IPS-15b (cell line): ENCODE results near the gene REXO4.
"Not testable (repeated sequence)": the region's sequence is repeated elsewhere in the genome, so short reads cannot be mapped to it uniquely, and the experiment has no call there.

Source experiments
- H3K27me3 ChIP-seq: one replicate; pipeline ENCODE4 v1.6.1; 2013; ENCODE audit warnings: low read length; ENCODE audit not compliant: control insufficient read depth, insufficient read depth
- H3K36me3 ChIP-seq: one replicate; pipeline ENCODE4 v1.6.1; 2013; ENCODE audit warnings: low read length; ENCODE audit not compliant: control insufficient read depth, insufficient read depth
- H3K4me1 ChIP-seq: one replicate; pipeline ENCODE4 v1.6.1; 2013; ENCODE audit warnings: mild to moderate bottlenecking, low read length; ENCODE audit not compliant: control insufficient read depth, insufficient read depth
- H3K4me3 ChIP-seq: one replicate; pipeline ENCODE4 v1.5.1; 2013; ENCODE audit warnings: low read depth, low read length
- H3K9ac ChIP-seq: one replicate; pipeline ENCODE4 v1.6.1; 2013; ENCODE audit warnings: low read depth, mild to moderate bottlenecking, low read length
- H3K9me3 ChIP-seq: one replicate; pipeline ENCODE4 v1.6.1; 2013; ENCODE audit warnings: mild to moderate bottlenecking, low read length; ENCODE audit not compliant: control insufficient read depth, insufficient read depth

REXO4 gene

DNA sequence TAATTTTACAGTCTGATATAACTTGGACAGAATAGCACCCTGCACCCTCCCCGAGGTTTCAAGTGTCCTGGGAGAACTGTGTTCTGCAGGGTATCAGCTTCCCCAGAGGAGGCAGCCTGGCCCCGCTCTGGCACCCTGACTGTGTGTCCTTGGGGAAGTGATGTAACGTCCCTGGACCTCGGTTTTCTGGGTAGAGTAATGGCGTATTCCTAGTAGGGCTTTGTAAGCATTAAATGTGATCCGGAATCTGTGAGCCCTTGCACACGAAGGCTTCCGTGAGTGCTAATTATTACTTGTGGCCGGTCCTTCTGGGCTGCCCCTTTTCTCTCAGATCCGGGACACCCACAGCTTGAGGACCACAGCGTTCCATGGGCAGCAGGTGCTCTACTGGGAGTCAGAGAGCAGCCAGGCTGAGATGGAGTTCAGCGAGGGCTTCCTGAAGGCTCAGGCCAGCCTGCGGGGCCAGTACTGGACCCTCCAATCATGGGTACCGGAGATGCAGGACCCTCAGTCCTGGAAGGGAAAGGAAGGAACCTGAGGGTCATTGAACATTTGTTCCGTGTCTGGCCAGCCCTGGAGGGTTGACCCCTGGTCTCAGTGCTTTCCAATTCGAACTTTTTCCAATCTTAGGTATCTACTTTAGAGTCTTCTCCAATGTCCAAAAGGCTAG lies 41.0 kb upstream of the REXO4 start:
- H3K9me3 ChIP-seq: no peaks in the 10 kb centered on the region
- no peaks in the 10 kb centered on the region for H3K27me3 ChIP-seq
- H3K4me1 ChIP-seq: peaks cover 5% of the 10 kb centered on the region
- H3K9ac ChIP-seq: no peak overlapping the region
- no peaks in the 10 kb centered on the region for H3K36me3 ChIP-seq
- peak overlapping the region; percentile 49 for H3K4me3 ChIP-seq

DNA sequence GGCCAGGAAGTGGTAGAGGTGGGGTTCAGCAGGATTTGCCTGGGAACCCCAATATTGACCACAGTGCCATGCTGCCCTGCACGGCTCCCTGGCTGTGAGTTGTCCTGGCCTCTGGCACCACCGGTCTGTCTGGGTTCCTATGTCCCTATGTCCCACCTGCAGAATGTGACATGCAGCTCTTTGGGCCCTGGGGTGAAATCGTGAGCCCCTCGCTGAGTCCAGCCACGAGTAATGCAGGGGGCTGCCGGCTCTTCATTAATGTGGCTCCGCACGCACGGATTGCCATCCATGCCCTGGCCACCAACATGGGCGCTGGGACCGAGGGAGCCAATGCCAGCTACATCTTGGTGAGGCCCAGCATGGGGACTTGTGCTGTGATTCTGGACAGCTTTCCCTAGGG lies 39.9 kb upstream of the REXO4 start:
- H3K4me1 ChIP-seq: peaks cover 5% of the 10 kb centered on the region
- H3K9ac ChIP-seq: no peak overlapping the region
- H3K4me3 ChIP-seq: no peak overlapping the region
- no peaks in the 10 kb centered on the region for H3K9me3 ChIP-seq
- no peaks in the 10 kb centered on the region for H3K36me3 ChIP-seq
- H3K27me3 ChIP-seq: no peaks in the 10 kb centered on the region

DNA sequence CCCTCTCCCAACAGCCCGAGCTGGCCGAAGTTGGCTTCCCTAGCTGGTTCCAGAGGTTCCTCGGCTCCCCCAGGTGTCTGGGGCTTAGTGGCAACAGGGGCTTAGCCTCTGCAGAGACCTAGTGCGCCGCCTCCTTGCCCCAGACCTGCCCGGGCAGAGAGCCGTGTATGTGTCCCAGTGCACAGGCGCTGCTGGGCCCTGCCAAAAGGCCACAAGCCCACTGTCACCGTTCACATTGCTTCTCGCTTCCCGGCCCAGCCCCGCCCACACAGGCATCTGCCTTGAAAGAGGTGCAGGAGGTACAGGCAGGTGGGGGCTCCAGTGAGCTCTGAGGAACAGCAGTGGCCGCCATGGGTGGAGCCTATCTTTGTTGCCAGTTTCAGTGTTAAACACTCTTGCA lies 39.4 kb upstream of the REXO4 start:
- Histone ChIP-seq H3K9ac (no peak overlapping the region), H3K36me3 (no peaks in the 10 kb centered on the region), H3K4me3 (no peak overlapping the region), H3K4me1 (peaks cover 5% of the 10 kb centered on the region), H3K27me3 (no peaks in the 10 kb centered on the region), H3K9me3 (no peaks in the 10 kb centered on the region)

DNA sequence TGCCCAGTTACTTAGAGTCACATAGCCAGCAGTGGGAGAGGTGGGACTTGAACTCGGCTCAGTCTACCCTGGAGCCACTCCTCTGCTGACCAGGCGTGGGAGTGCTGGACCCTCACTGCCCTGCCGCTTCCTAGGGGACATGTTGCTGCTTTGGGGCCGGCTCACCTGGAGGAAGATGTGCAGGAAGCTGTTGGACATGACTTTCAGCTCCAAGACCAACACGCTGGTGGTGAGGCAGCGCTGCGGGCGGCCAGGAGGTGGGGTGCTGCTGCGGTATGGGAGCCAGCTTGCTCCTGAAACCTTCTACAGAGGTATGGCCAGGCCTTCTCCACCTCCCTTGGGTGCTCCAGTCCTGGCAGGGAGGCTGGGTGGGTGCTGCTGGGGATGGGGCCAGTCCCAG lies 38.6 kb upstream of the REXO4 start:
- H3K4me3 ChIP-seq: no peak overlapping the region
- peaks cover 5% of the 10 kb centered on the region for H3K4me1 ChIP-seq
- H3K27me3 ChIP-seq: no peaks in the 10 kb centered on the region
- no peak overlapping the region for H3K9ac ChIP-seq
- no peaks in the 10 kb centered on the region for H3K9me3 ChIP-seq
- H3K36me3 ChIP-seq: no peaks in the 10 kb centered on the region

GRCh38 chr9:133455936-133456335 lies 38.1 kb upstream of the REXO4 start:
- H3K36me3 ChIP-seq: no peaks in the 10 kb centered on the region
- H3K4me1 ChIP-seq: peaks cover 3% of the 10 kb centered on the region
- no peaks in the 10 kb centered on the region for H3K9me3 ChIP-seq
- no peak overlapping the region for H3K9ac ChIP-seq
- no peak overlapping the region for H3K4me3 ChIP-seq
- no peaks in the 10 kb centered on the region for H3K27me3 ChIP-seq

DNA sequence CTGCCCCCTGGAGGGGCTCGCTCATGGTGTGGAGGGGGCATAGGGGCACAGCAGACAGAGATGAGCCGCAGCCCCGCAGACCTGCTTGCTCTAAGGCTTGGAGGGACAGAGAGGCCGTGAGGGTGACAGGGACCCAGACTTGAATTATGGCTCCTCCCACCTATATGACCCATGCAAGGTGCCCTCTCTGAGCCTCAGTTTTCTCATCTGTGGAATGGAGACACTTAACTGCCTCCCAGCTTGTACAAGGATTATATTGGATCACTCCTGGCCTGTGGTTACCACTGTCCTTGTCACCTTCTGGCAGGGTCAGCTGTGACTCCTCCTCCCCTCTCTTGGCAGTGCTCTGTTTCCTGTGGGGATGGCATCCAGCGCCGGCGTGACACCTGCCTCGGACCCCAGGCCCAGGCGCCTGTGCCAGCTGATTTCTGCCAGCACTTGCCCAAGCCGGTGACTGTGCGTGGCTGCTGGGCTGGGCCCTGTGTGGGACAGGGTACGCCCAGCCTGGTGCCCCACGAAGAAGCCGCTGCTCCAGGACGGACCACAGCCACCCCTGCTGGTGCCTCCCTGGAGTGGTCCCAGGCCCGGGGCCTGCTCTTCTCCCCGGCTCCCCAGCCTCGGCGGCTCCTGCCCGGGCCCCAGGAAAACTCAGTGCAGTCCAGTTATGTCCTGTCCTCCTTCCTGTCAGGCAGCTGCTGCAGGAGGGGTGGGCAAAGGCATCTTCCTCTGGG lies 37.3 kb upstream of the REXO4 start:
- no peaks in the 10 kb centered on the region for H3K4me1 ChIP-seq
- H3K36me3 ChIP-seq: no peaks in the 10 kb centered on the region
- H3K9ac ChIP-seq: no peak overlapping the region
- H3K27me3 ChIP-seq: no peaks in the 10 kb centered on the region
- H3K9me3 ChIP-seq: no peaks in the 10 kb centered on the region
- H3K4me3 ChIP-seq: no peak overlapping the region

DNA sequence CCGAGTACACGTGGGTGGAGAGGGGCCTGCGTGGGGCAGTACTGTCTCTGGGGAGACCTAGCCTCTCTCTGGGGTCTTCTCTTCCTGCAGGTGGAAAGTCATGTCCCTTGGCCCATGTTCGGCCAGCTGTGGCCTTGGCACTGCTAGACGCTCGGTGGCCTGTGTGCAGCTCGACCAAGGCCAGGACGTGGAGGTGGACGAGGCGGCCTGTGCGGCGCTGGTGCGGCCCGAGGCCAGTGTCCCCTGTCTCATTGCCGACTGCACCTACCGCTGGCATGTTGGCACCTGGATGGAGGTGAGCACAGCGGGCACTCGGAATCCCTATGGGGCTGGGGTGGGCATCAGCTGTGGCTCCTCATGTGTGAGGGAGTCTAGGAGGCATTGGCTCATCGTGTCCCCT lies 36.5 kb upstream of the REXO4 start:
- Histone ChIP-seq H3K4me1 (no peaks in the 10 kb centered on the region), H3K4me3 (no peak overlapping the region), H3K9ac (no peak overlapping the region), H3K9me3 (no peaks in the 10 kb centered on the region), H3K36me3 (no peaks in the 10 kb centered on the region), H3K27me3 (no peaks in the 10 kb centered on the region)

DNA sequence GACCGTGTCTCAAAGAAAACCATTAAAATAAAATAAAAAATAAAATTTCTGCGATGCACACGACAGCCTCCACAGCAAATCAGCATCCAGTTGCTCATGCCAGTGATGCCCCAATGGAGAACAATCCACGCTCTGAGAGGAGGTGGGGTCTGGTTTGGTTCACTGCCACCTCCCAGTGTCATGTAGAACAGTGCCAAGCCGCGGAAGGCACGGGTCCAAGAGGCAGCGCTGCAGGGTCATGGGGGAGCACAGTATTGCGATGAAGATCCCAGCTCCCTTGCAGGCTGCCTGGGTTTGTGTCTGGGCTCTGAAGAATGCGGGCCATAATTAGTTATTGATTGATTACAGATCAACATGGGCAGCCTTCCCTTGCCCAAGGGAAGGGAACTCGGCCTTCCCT lies 35.8 kb upstream of the REXO4 start:
- Histone ChIP-seq H3K9ac (no peak overlapping the region), H3K4me1 (no peaks in the 10 kb centered on the region), H3K4me3 (no peak overlapping the region), H3K27me3 (no peaks in the 10 kb centered on the region), H3K9me3 (no peaks in the 10 kb centered on the region), H3K36me3 (no peaks in the 10 kb centered on the region)

DNA sequence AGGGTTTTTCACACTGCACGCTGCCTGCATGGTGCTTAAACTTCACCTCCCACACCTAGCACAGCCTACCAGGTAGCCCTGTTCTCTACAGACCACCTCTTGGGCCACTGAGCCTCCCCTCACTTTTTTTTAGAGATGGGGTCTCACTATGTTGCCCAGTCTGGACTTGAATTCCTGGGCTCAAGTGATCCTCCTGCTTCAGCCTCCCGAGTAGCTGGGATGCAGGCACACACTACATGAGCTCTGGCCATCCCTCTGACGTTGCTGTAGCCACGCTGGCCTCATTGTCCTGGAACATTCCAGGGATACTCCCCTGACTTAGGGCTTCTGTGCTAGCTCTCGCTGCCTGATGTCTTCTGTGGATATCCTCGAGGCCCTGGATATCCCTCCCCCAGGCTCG lies 34.8 kb upstream of the REXO4 start:
- Histone ChIP-seq H3K4me3 (no peak overlapping the region), H3K9me3 (no peaks in the 10 kb centered on the region), H3K27me3 (no peaks in the 10 kb centered on the region), H3K9ac (no peak overlapping the region), H3K36me3 (no peaks in the 10 kb centered on the region), H3K4me1 (no peaks in the 10 kb centered on the region)

DNA sequence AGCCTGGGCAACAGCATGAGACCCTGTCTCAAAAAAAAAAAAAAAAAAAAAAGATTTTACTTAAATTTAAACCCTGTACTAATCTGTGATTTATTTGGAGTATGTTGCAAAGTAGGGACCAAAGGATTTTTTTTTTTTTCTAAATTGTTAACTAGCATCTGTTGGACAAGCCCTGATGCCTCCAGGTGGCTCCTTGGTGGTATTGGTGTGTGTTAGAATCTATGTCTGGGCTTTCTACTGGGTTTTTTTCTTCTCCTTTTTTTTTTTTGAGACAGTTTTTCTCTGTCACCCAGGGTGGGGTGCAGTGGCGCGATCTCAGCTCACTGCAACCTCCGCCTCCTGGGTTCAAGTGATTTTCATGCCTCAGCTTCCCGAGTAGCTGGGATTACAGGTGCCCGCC lies 34.1 kb upstream of the REXO4 start:
- H3K4me1 ChIP-seq, H3K36me3 ChIP-seq, H3K4me3 ChIP-seq, H3K9me3 ChIP-seq, H3K27me3 ChIP-seq, H3K9ac ChIP-seq: not testable (repeated sequence)

DNA sequence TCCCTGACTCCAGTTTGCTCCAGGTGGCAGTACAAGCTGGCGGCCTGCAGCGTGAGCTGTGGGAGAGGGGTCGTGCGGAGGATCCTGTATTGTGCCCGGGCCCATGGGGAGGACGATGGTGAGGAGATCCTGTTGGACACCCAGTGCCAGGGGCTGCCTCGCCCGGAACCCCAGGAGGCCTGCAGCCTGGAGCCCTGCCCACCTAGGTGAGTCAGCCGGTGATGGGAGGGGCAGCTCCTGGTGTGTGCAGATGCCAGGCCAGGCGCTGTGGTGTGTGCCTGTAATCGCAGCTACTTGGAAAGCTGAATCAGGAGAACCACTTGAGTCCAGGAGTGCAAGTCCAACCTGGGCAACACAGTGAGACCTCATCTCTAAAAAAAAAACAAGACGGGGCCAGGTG lies 31.9 kb upstream of the REXO4 start:
- no peak overlapping the region for H3K4me3 ChIP-seq
- H3K36me3 ChIP-seq: no peaks in the 10 kb centered on the region
- no peaks in the 10 kb centered on the region for H3K9me3 ChIP-seq
- no peaks in the 10 kb centered on the region for H3K27me3 ChIP-seq
- H3K9ac ChIP-seq: no peak overlapping the region
- no peaks in the 10 kb centered on the region for H3K4me1 ChIP-seq

- Histone ChIP-seq H3K9ac (no peak overlapping the region), H3K4me1 (no peaks in the 10 kb centered on the region), H3K36me3 (no peaks in the 10 kb centered on the region), H3K9me3 (no peaks in the 10 kb centered on the region), H3K4me3 (no peak overlapping the region), H3K27me3 (no peaks in the 10 kb centered on the region)
These were observed 30.7 kb upstream of the REXO4 start for GRCh38 chr9:133448487-133448972.
